DND-41 (cell line): ENCODE data around the gene AFF2.
"Not testable (repeated sequence)": the region's sequence is repeated elsewhere in the genome, so short reads cannot be mapped to it uniquely, and the experiment has no call there.

Experiments
- ATAC-seq: fragments of 200-7000 bp; cut with Tn5 transposase; 3 replicates; pipeline ENCODE4 v1.9.1; 2021; ENCODE audit warnings: low read depth; ENCODE audit not compliant: insufficient read depth
- DNase-seq: peaks from one replicate; pipeline ENCODE4 v3.0.0-alpha.2; 2020
- H2AFZ ChIP-seq: 2 replicates; pipeline ENCODE4 v1.6.0; 2012; ENCODE audit warnings: low read depth, low read length
- H3K27ac ChIP-seq: 2 replicates; pipeline ENCODE4 v1.5.1; 2012; ENCODE audit warnings: low read length, inconsistent platforms
- H3K27me3 ChIP-seq: fragments of 200-600 bp; sonication (generic); 2 replicates; pipeline ENCODE4 v1.6.0; 2012; ENCODE audit warnings: low read length, mild to moderate bottlenecking, inconsistent platforms; ENCODE audit not compliant: insufficient read depth, poor library complexity
- H3K36me3 ChIP-seq: 2 replicates; pipeline ENCODE4 v1.5.1; 2012; ENCODE audit warnings: low read length, inconsistent platforms; ENCODE audit not compliant: insufficient read depth
- H3K4me1 ChIP-seq: 2 replicates; pipeline ENCODE4 v1.5.1; 2012; ENCODE audit warnings: mild to moderate bottlenecking, low read length; ENCODE audit not compliant: insufficient read depth
- H3K4me2 ChIP-seq: 2 replicates; pipeline ENCODE4 v1.6.0; 2012; ENCODE audit warnings: mild to moderate bottlenecking, moderate library complexity, low read length, inconsistent platforms; ENCODE audit not compliant: insufficient read depth
- H3K4me3 ChIP-seq, 2 experiments: fragments of 200-600 bp in 1 of 2; shearing (Covaris generic) in 1 of 2; 2 replicates each; pipeline ENCODE4 v1.5.1; 2012 to 2016; ENCODE audit warnings: inconsistent platforms in 2 of 2, low read length in 2 of 2, mild to moderate bottlenecking in 2 of 2, low read depth in 1 of 2, moderate library complexity in 1 of 2
- H3K79me2 ChIP-seq: 2 replicates; pipeline ENCODE4 v1.6.0; 2012; ENCODE audit warnings: low read length, inconsistent platforms; ENCODE audit not compliant: insufficient read depth
- H3K9ac ChIP-seq: 2 replicates; pipeline ENCODE4 v1.6.0; 2012; ENCODE audit warnings: low read depth, mild to moderate bottlenecking, inconsistent platforms, low read length, moderate library complexity
- H3K9me3 ChIP-seq: 2 replicates; pipeline ENCODE4 v1.5.1; 2012; ENCODE audit warnings: low read length, moderate library complexity, mild to moderate bottlenecking, inconsistent platforms; ENCODE audit not compliant: insufficient read depth, severe bottlenecking
- H4K20me1 ChIP-seq: 2 replicates; pipeline ENCODE4 v1.6.0; 2012; ENCODE audit warnings: low read length; ENCODE audit not compliant: insufficient read depth
- EZH2 ChIP-seq: IDR thresholded peaks from 3 replicates; pipeline ENCODE4 v1.6.1; 2012; ENCODE audit warnings: borderline replicate concordance, low read depth, mild to moderate bottlenecking, moderate library complexity, low read length, inconsistent platforms; ENCODE audit not compliant: severe bottlenecking
- TF ChIP-seq, protein P1 (sequence below): IDR thresholded peaks from 2 replicates; pipeline ENCODE4 v1.5.1; 2012; ENCODE audit warnings: borderline replicate concordance, low read length, moderate library complexity, mild to moderate bottlenecking; ENCODE audit not compliant: poor library complexity, severe bottlenecking; ENCODE audit errors: extremely low read depth

AFF2 gene

DNA sequence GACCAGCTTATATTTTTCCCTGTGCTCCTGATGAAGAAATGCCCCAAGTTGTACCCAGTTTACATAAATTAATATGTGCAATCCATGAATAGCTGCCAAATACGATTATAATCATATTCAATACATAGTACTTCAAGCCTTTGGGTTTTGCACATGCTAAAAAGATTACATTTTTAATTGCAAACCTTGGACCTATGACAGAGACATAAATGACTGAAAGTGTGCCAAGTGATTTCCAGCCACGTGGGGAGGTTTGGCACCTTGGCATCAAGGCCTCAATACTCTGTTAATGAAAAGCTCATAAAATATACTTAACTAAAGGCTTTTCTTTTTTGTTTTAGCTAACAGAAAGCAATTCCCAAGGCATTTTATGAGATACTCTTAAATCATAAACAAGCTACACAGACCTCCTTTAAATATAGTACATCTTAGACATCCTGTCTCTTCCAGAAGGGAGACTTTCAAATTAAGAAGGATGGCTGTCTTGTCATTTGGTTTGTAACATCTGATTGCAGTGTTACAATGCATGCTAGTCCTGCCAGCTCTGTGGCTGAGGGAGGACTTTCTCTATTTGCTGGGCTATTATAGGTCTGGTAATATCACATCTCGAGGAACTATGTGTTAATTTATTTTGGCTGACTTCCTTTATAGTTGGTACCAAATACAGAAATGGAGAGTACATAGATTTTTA is 404.1 kb downstream of the AFF2 start:
- no peak overlapping the region for H3K27ac ChIP-seq
- H3K9ac ChIP-seq, result no peak overlapping the region
- no peaks in the 10 kb centered on the region for H3K79me2 ChIP-seq
- peaks cover 3% of the 10 kb centered on the region for H3K9me3 ChIP-seq
- H4K20me1 ChIP-seq, result no peaks in the 10 kb centered on the region
- no peak overlapping the region for H3K4me3 ChIP-seq
- H3K27me3 ChIP-seq, result no peaks in the 10 kb centered on the region
- peaks cover 9% of the 10 kb centered on the region for H3K36me3 ChIP-seq
- H3K4me2 ChIP-seq, result no peak overlapping the region
- ATAC-seq, result no peak
- DNase-seq, result no peak
- TF ChIP-seq, protein P1, sequence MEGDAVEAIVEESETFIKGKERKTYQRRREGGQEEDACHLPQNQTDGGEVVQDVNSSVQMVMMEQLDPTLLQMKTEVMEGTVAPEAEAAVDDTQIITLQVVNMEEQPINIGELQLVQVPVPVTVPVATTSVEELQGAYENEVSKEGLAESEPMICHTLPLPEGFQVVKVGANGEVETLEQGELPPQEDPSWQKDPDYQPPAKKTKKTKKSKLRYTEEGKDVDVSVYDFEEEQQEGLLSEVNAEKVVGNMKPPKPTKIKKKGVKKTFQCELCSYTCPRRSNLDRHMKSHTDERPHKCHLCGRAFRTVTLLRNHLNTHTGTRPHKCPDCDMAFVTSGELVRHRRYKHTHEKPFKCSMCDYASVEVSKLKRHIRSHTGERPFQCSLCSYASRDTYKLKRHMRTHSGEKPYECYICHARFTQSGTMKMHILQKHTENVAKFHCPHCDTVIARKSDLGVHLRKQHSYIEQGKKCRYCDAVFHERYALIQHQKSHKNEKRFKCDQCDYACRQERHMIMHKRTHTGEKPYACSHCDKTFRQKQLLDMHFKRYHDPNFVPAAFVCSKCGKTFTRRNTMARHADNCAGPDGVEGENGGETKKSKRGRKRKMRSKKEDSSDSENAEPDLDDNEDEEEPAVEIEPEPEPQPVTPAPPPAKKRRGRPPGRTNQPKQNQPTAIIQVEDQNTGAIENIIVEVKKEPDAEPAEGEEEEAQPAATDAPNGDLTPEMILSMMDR, result no peak
- no peak for TF ChIP-seq EZH2
- no peaks in the 10 kb centered on the region for H3K4me1 ChIP-seq
- no peak overlapping the region for H2AFZ ChIP-seq

DNA sequence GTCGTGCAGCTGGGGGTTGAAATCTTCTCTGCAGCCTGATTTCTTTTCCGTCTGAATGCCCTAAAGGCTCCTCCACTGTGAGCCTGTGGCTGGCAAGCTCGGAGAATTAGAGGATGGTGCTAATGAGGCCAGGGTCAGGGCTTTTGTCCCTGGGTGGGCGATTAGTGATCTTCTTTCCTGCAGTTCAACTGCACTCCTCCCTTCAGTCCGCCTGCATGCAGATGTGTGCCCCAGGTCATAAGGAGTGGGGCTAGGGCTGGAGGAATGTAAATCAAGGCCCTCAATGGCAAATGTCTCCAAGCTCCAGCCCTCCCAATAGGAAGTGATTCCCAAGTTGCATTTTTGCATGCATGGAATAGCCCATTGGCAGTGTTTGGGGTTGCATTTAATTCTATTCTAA is 405.0 kb downstream of the AFF2 start:
- no peaks in the 10 kb centered on the region for H3K79me2 ChIP-seq
- no peaks in the 10 kb centered on the region for H3K27me3 ChIP-seq
- H3K4me2 ChIP-seq, result no peak overlapping the region

DNA sequence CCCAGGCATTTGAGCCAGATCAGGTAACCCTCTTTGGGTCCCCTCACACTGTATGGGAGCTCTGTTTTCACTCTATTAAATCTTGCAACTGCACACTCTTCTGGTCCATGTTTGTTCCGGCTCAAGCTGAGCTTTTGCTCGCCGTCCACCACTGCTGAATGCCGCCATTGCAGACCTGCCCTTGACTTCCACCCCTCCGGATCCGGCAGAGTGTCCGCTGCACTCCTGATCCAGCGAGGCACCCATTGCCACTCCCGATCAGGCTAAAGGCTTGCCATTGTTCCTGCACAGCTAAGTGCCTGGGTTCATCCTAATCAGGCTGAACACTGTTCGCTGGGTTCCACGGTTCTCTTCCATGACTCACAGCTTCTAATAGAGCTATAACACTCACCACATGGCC is 406.2 kb downstream of the AFF2 start:
- not testable (repeated sequence) for H3K79me2 ChIP-seq, H3K27ac ChIP-seq, H4K20me1 ChIP-seq, H3K9me3 ChIP-seq, H2AFZ ChIP-seq, H3K9ac ChIP-seq, H3K4me2 ChIP-seq, H3K36me3 ChIP-seq, ATAC-seq, H3K4me1 ChIP-seq, DNase-seq, H3K27me3 ChIP-seq, H3K4me3 ChIP-seq

More for the DNA sequence above, 405.0 kb downstream of the AFF2 start:
- no peaks in the 10 kb centered on the region for H3K4me1 ChIP-seq
- H3K9me3 ChIP-seq, result peaks cover 3% of the 10 kb centered on the region
- no peak overlapping the region for H3K27ac ChIP-seq
- no peak overlapping the region for H3K9ac ChIP-seq
- H3K4me3 ChIP-seq, result no peak overlapping the region
- no peaks in the 10 kb centered on the region for H4K20me1 ChIP-seq
- no peak overlapping the region for H2AFZ ChIP-seq
- peaks cover 9% of the 10 kb centered on the region for H3K36me3 ChIP-seq
- no peak for DNase-seq
- TF ChIP-seq, protein P1, result no peak
- no peak for TF ChIP-seq EZH2
- ATAC-seq, result no peak

DNA sequence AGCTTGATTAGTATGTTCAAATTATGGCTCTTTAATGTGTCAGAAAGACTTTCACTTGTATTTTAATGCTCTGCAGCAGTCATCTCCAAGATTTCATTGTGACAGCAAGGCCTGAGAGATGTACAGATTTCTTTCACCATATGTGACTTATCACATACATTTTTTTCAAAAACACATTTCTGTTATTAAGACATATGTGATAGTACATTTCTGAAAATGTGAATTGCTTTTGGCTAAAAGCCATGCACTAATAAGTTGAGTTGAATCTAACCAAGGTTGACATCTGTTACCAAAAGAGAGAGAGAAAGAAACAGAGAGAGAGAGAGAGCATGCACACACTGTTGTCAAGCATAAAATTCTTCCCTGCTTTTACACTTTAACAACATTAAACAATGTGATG is 409.3 kb downstream of the AFF2 start:
- Histone ChIP-seq H3K9me3 (peaks cover 3% of the 10 kb centered on the region), H3K4me2 (no peak overlapping the region), H3K27me3 (no peaks in the 10 kb centered on the region), H3K9ac (no peak overlapping the region), H3K4me3 (no peak overlapping the region), H3K4me1 (no peaks in the 10 kb centered on the region), H3K36me3 (peaks cover 9% of the 10 kb centered on the region), H3K27ac (no peak overlapping the region), H3K79me2 (no peaks in the 10 kb centered on the region), H4K20me1 (no peaks in the 10 kb centered on the region), H2AFZ (no peak overlapping the region)
- ATAC-seq, result no peak
- no peak for DNase-seq
- no peak for TF ChIP-seq EZH2
- TF ChIP-seq, protein P1, result no peak
